ENCODE data around the gene FRMPD4.
"Not testable (repeated sequence)": the region's sequence is repeated elsewhere in the genome, so short reads cannot be mapped to it uniquely, and the experiment has no call there.

FRMPD4 gene

DNA sequence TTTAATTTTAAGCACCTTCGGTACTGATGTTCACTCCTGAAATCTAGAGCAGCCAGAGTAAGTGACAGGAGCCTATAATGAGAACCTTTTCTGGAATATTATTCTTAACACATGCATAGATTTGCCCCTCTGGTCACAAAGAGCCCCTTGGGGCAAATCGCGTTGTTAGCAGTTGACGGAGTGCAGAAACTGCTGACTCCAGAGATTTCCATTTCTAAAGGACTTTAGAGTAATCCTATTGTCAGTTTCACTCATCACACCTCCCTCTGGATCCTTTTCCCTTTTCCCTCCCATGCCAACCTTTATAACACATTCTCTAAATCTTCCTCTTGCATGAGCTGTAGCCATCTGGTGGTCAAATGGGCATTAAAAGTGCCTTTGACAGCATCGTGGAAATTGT lies 388.0 kb downstream of the FRMPD4 start:
- DNase-seq (ENCODE audit: low read depth), result no peak

DNA sequence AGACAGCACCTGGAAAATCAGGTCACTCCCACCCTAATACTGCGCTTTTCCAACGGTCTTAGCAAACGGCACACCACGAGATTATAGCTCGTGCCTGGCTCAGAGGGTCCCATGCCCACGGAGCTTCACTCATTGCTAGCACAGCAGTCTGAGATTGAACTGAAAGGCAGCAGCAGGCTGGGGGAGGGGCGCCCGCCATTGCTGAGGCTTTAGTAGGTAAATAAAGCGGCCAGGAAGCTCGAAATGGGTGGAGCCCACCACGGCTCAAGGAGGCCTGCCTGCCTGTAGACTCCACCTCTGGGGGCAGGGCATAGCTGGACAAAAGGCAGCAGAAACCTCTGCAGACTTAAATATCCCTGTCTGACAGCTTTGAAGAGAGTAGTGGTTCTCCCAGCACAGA lies 399.8 kb downstream of the FRMPD4 start:
- not testable (repeated sequence) for DNase-seq (ENCODE audit: low read depth)

DNA sequence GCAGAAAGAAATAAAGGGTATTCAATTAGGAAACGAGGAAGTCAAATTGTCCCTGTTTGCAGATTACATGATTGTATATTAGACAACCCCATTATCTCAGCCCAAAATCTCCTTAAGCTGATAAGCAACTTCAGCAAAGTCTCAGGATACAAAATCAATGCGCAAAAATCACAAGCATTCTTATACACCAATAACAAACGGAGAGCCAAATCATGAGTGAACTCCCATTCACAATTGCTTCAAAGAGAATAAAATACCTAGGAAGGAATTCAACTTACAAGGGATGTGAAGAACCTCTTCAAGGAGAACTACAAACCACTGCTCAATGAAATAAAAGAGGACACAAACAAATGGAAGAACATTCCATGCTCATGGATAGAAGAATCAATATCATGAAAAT lies 404.0 kb downstream of the FRMPD4 start:
- not testable (repeated sequence) for DNase-seq (ENCODE audit: low read depth)

DNA sequence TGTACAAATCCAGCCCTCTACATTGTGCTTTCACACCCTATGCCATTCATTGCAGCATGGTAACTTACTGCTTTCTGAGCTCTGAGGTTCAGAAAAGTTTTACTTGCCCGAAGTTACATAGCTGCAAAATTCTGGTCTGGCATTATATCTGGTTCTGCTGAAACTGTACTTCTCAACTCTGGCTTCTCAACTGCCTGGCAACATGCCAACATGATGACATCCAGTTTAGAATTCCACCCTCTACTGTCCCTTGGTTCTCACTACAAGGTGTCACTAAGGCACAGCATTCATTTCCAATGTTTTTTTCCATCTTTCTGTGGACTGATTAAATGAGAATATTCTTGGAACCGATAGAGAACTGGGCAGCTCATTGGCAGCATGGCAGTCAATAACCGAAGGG lies 410.1 kb downstream of the FRMPD4 start:
- DNase-seq (ENCODE audit: low read depth), result no peak

DNA sequence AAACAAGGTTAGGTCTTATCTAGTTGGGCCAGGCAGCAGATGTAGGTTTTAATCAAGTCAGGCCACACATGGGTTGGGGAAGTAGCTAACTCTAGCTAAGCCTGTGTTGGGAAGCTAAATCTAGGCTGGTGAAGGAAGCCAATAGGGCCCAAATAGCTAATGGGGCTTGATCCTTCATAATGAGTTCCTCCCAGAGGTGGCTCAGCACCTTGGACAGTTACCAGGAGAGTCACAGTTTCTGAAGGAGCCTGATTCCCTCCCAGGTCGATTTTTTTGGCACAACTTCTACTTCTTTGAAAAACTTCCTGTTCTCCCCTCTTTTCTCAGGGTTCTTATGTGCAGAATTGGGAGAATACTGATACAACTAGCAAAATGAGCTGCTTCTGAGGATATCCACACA lies 410.5 kb downstream of the FRMPD4 start:
- DNase-seq (ENCODE audit: low read depth), result no peak

DNA sequence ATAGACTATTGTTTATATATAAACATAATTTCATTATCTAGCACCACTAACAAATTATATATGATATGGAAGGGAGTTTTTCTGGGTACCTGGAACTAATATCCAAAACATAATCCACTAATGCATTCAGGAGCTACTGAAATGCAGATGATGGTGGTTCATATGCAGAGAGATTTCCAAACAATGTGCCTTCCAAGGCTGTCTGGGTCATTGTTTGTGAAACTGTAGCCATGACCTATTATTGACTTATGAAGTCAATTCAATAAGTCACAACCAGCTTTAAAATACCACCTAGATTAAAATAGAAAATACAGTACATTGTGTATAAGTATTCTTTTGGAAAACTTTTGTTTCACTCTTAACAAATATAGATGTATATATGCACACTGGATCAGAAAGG lies 415.9 kb downstream of the FRMPD4 start:
- DNase-seq (ENCODE audit: low read depth), result no peak

DNA sequence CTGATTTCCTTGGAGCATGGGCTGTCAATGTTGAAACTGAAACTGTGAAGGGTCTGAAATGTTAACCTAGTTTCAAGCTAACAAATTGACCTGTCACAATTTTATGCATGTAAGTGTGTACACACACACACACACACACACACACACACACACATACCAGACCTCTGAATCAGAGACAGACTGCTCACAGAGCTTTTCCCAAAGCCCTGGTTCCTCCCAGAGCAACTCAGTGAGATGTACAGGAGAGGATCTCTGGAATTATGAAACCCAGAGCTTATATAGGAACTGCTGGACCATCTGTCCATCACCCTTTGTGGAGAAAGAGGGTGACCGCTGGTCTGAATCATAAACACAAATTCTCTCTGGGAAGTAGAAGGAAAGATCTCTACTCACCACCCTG lies 424.8 kb downstream of the FRMPD4 start:
- no peak for DNase-seq (ENCODE audit: low read depth)

DNA sequence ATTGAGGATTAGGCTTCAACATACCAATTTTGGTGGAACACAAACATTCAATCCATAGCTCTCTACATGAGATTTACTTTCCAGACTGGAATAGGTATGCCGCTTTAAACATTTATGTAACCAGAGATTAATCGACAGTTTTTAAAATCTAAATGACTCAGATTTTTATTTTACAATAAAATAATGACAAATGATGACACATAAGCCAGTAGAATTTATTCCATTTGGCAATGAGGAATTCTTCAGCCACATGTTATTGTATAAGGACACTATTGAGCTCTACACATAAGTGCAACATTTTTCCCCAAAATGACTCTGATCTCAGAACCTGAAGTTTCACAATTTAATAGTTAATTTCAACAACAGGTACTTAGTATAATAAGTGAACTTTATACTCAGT lies 425.9 kb downstream of the FRMPD4 start:
- no peak for DNase-seq (ENCODE audit: low read depth)

DNA sequence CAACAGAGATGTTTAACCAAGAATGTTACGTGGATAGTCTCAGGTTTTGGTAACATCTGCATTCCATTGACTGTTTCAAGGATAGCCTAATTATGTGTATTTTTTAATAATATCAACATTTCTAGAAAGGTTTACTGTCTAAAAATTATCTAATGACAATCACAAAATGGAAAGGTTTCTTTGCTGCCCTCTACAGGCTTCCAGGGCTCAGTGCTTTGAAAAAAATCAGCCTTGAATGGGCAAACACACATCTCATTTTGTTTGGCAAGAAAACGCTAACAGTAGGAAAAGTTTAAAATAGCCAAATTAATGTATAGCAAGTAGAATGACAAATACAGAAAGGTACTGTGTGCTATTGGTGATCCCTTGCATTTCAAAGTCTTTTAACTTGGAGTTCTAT lies 429.6 kb downstream of the FRMPD4 start:
- no peak for DNase-seq (ENCODE audit: low read depth)

DNA sequence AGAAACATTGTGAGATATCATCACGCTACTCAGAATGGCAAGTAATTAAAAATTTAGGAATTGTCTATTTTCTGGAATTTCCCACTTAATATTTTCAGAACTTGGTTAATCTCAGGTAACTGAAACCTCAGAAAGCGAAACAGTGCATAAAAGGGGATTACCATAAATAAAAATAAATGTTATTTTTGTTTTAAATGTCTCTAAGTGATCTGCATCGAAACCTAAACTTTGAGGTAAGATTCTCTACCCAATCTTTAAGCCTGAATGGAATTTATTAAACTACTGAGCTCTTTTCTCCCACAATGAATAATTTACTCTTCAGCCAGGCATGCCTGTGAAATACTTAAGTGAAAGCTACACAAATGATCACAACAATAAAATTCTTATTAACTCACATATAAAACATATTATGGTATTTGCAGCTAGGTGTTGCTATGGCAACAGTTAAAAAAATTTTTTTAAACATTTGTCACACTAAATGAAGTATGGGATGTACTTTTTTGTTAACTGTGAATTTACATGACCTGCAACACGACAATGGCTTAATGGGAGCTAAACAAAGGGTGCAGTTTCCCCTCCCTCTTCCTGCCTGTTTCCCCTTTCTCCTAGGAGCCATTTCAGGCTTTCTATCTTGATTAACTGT lies 432.7 kb downstream of the FRMPD4 start:
- no peak for DNase-seq (ENCODE audit: low read depth)

DNA sequence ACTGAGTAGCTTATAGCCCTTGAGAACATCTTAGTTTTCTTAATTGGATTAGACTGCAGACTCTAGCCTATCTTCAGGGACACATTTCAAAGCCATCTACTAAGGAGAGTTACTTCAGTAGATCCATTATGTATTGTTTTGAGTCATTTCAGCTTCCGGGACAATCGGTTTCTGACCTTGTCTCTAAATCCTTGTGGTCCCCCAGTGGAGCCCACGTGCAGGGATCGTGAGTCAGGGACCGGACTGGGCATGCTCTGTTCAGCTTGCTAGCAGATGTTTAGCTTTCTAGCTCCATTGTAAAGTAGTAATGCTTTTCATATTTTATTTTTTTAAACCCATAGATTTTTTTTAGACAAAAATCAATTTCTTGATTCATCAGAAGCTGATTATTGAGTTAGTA lies 441.0 kb downstream of the FRMPD4 start:
- DNase-seq (ENCODE audit: low read depth), result no peak

DNA sequence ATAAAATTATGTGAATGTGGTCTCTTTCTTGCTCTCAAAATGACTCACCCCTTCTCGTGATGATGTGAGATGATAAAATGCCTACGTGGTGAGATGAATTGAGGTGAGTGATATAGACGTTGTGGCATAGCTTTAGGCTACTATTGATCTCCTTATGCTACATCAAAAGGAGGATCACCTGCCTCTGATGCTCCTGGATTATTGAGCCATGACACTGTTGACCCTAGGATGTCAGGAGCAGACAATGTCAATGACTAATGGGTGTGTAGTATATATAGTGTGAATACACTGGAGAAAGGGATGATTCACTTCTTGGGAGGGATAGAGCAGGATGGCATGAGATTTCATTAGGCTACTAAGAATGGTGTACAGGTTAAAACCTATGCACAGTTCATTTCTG lies 442.3 kb downstream of the FRMPD4 start:
- DNase-seq (ENCODE audit: low read depth), result no peak

DNA sequence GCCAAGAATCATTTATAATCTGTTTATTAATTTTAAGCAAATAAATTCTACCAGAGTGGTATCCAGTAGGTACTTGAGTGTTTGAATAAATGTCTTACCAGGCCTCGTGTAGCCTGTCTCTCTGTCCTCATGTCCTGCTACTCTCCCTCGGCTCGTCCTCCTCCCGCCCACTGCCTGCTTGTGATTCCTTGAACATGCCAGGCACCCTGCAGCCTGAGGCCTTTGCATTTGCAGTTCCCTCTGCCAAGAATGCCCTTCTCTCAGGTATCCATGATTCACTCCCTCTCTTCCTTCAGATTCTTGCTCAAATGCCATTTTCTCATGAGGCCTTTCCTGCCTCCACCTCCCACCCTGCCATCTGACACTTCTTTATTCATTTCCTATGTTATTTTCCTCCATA lies 443.3 kb downstream of the FRMPD4 start:
- no peak for DNase-seq (ENCODE audit: low read depth)

DNA sequence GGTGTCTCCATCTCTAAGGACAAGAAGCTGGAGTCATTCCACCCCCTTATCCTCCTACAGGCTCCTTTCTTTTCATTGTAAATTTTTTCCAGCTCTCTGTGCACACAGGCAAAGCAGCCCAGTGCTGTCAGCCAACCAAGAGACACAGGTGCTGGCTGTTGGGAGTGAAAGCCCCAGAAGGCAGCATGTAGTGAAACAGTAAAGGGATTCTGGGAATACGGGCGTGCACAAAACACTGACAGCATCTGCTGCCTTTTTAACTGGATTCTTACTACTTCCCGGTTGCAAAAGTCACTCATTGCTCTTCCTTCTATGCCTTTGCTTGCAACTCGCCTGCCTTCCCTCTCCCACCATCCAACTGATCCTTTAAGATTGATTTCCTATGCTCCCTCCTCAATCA lies 444.4 kb downstream of the FRMPD4 start:
- no peak for DNase-seq (ENCODE audit: low read depth)

DNA sequence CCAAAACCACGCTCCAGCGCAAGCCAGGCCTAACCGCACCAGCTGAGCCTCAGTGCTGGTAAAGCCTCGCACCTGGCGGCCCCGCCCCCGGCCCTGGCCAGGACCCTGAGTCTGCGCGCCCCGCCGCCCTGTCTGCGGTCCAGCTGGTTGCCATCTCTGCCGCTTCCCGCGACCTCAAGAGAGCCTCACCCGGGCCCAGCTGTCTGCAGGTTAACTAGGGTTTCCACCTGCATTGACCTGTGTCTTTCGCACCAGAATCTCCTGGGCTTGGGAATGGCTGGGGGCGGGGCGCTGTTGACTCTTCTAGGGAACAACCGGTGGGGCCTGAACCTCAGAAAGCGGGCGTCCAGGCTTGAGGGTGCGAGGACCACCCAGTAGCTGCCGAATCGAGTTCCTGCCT lies 445.3 kb downstream of the FRMPD4 start:
- no peak for DNase-seq (ENCODE audit: low read depth)

DNA sequence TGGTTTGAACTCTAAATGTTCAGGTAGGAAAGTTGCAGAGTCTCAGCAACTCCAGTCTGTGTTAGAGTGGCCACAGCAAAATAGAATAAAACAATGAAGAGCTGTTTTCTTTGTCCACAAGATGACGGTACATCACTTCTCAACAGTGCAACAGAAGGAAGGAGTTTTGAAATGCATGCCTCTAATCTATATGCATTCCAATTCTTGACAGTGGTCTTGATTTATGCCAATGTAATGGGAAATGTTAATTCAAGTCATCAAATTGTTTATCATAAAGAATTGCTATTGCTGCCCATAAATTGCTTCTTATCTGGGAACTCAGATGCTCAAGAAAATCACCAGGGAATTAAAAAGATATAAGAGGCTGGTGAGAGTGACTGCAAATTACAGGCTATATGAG lies 457.4 kb downstream of the FRMPD4 start:
- DNase-seq (ENCODE audit: low read depth), result no peak

DNA sequence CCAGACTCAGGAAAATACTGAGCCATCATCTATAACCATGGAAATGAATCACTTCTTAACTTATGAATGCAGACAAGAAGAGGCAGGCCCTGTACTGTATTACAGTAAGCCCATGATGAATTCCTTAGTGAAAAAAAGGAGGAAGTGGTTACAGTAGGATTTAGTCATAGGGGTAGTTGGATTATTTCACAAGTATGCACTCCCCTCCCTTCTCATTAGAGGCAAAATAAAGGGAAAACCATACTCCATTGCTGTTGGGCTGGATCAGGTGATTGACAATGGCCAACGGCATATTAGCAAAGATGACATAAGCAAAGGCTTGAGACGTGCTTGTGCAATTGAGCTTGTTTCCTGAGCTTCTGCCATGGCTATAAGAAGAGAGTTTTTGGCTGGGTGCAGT lies 471.8 kb downstream of the FRMPD4 start:
- no peak for DNase-seq (ENCODE audit: low read depth)

DNA sequence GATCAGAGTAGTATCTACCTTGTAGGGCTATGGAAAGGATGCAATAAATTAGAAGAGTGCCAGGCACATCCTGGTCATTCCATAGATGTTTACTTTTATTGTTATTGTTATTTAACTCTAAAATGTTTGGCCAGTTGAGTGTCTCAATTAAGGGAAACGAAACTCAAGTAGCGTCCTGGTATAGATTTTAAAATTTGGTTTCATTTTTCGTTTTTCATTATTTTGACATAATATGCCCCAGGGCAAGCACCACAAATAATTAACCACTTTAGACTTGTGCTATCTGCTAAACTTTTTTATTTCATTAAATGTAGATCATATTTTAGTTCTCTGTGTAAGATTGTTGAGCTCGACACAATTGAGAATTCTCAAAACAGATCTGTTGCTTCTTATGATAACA lies 473.2 kb downstream of the FRMPD4 start:
- no peak for DNase-seq (ENCODE audit: low read depth)

DNA sequence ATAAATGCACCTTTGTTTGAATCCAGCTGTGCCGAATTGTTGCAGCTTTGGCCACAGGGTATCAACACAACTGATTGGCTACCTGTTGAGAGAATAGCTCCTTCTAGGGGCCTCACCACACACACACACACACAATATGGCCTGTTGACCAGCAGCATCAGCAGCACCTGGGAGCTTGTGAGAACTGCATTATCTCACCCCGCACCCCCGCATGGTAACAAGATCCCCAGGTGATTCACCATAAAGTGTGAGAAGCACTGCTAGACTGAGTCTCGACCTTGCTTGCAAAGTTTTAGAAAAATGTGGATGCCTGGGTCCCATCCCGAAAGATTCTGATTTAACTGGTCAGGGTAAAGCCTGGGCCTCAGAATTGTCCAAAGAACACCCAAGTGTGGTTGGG lies 476.0 kb downstream of the FRMPD4 start:
- no peak for DNase-seq (ENCODE audit: low read depth)

DNA sequence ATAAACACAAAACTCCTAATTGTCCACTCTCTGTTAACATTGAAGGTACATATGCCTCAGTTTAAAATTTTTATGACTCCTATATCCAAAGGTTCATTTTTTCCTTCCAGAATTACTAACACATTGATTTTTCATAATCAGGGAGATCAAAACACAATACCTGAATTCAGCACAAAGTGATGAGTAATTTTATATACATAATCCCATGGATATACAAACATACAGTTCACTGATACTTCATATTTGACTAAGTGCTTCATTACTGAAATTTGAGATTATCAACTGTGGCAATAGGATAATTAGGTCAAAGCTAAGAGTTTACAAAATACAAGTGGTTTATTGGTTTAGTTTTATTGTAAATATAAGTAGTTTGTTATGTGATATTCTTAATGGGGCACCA lies 476.8 kb downstream of the FRMPD4 start:
- no peak for DNase-seq (ENCODE audit: low read depth)

DNA sequence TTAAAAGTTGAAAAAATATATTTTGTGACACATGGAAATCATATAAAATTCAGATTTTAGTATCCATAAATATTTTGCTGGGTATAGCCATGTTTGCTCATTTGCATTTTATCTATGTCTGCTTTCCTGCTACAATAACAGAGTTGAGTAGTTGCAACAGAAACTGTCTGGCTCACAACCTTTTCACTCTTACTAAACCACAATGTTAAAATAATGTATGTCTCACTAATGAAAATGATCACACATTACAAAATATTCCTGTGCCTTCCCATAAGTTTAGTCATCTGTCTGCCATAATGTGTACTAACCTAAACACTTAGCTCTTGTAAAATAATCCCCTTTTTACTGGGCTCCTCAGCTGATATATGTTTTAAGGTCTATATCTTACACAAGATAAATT lies 479.0 kb downstream of the FRMPD4 start:
- DNase-seq (ENCODE audit: low read depth), result no peak

DNA sequence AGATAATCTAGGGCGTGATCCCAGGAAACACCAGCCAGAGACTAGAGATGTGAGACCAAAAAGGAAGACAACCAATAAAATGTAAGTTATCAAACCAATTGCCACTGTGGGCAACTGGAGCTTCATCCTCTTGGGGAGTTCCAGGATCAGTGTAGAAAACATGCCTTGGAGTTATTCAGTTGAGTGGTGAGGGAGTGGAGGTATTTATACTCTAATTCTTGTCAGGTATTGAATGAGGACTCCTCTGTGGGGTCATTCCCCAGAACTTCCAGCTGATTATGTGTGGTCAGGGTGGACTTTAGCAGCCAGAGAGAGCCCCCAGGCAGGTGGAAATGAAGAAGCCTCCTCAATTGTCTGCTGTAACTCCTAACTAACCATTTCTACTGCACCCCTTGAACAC lies 509.0 kb downstream of the FRMPD4 start:
- no peak for DNase-seq (ENCODE audit: low read depth)

DNA sequence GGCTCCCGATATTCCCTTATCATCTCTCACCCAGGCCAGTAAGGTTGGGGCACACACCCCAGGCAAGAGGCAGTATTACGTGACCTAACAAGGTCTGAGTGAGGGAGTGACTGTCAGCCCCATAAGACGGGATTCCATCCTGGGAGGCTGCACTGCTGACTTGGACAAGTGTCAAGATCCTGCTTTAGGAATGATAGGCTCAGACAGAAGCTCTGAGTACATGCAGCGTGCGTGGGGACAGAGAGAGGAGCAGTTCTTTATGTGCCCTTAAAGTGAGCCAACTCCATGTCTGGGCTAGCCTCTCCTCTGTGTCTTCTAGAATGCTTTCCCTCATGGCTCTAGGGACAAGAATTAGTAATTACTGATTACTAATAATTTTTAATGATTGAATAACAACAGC lies 510.7 kb downstream of the FRMPD4 start:
- DNase-seq (ENCODE audit: low read depth), result no peak

DNA sequence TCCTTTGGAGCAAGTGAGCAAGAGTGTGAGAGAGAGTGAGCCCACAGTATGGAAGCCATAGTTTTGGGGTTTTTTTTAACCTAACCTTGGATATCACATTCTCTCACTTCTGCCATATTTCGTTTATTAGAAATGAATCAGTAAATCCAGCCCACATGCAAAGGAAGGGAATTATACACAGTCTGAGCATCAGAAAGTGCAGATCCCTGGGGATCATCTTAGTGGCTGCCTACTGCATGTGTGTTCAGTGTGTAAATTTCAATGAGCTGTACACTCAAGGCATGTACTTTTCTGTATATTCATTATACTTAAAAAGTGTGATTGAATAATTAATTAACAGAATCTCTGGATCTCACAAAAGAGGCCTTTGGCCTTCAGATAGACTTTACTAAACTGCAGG lies 519.2 kb downstream of the FRMPD4 start:
- no peak for DNase-seq (ENCODE audit: low read depth)

DNA sequence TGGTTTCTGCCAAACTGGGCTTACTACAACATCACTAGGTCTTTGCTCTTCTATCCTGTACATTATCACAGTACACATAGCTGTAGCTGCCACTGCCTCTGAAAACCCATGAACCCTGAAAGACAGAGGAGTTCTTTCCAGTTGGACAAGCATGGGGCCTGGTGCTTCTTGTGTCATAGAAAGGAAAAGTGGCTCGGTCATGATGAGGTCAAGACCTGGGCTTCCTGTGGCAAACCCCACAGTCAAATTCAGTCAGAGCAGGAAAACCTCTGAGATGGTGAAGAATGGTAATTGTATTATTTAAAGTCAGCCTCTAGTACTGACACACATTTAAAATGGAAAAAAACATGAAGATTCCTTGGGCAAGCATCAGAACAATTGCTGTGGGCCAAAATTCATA lies 519.6 kb downstream of the FRMPD4 start:
- DNase-seq (ENCODE audit: low read depth), result no peak
